HL-60 (cell line): Measurements from ENCODE around the gene CCNT2.

ENCODE experiments used
- DNase-seq, 2 experiments: peaks; one replicate each; pipeline ENCODE4 v3.0.0-alpha.2; 2010 to 2020; ENCODE audit warnings: low read depth in 1 of 2, low spot score in 1 of 2
- H3K27ac ChIP-seq: fragments of 250-450 bp; sonication (Bioruptor Pico); replicated peaks from 2 replicates; pipeline ENCODE4 v1.5.1; 2020; ENCODE audit warnings: mild to moderate bottlenecking, moderate library complexity
- H3K27me3 ChIP-seq: fragments of 250-450 bp; sonication (Bioruptor Pico); 2 replicates; pipeline ENCODE4 v1.5.1; 2021; ENCODE audit warnings: mild to moderate bottlenecking, moderate library complexity; ENCODE audit not compliant: insufficient read depth, poor library complexity, severe bottlenecking
- H3K4me3 ChIP-seq: replicated peaks from 2 replicates; pipeline ENCODE4 v1.5.1; 2011; ENCODE audit warnings: mild to moderate bottlenecking, control low read depth, low read length; ENCODE audit not compliant: insufficient read depth
- GABPA ChIP-seq: IDR thresholded peaks from 2 replicates; pipeline ENCODE4 v1.6.1; 2012; ENCODE audit warnings: low read depth
- POLR2AphosphoS5 ChIP-seq: IDR thresholded peaks from 2 replicates; pipeline ENCODE4 v1.6.1; 2012; ENCODE audit warnings: low read depth
- SPI1 ChIP-seq: IDR thresholded peaks from 2 replicates; pipeline ENCODE4 v1.6.1; 2012; ENCODE audit warnings: low read depth, mild to moderate bottlenecking, borderline replicate concordance
- TF ChIP-seq, protein P1 (sequence below): IDR thresholded peaks from one replicate; pipeline ENCODE4 v1.5.1; 2011; ENCODE audit warnings: low read length, control low read depth, inconsistent platforms; ENCODE audit not compliant: insufficient read depth
- TF ChIP-seq, protein P2 (sequence below): IDR thresholded peaks from 2 replicates; pipeline ENCODE4 v1.6.1; 2012; ENCODE audit warnings: low read depth; ENCODE audit not compliant: insufficient replicate concordance

The CCNT2 gene

DNA sequence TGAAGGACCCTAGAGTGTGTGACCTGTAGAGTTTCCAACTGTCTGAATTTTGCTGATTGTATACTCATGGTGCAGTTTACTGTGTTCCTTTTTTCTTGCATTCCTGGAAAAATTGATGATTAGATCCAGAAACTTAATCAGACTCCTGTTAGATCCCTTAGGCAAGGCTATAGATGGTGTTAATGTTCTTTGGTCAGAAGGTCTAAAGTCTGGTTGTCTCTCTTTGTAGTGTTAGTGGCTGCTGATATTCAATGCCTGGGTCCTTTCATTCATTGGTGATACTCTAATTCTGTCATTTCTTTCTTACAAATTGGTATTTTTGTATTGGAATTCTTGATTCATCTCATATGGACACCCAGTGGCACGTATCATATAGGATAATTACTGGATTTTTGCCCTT, 6.3 kb downstream of the CCNT2 start:
- DNase-seq, result no peak
- Histone ChIP-seq H3K27me3 (no peaks in the 10 kb centered on the region), H3K27ac (no peak overlapping the region), H3K4me3 (no peak overlapping the region)
- TF ChIP-seq GABPA (no peak), SPI1 (no peak), POLR2AphosphoS5 (no peak)
- TF ChIP-seq, protein P1, sequence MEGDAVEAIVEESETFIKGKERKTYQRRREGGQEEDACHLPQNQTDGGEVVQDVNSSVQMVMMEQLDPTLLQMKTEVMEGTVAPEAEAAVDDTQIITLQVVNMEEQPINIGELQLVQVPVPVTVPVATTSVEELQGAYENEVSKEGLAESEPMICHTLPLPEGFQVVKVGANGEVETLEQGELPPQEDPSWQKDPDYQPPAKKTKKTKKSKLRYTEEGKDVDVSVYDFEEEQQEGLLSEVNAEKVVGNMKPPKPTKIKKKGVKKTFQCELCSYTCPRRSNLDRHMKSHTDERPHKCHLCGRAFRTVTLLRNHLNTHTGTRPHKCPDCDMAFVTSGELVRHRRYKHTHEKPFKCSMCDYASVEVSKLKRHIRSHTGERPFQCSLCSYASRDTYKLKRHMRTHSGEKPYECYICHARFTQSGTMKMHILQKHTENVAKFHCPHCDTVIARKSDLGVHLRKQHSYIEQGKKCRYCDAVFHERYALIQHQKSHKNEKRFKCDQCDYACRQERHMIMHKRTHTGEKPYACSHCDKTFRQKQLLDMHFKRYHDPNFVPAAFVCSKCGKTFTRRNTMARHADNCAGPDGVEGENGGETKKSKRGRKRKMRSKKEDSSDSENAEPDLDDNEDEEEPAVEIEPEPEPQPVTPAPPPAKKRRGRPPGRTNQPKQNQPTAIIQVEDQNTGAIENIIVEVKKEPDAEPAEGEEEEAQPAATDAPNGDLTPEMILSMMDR, result no peak
- TF ChIP-seq, protein P2, sequence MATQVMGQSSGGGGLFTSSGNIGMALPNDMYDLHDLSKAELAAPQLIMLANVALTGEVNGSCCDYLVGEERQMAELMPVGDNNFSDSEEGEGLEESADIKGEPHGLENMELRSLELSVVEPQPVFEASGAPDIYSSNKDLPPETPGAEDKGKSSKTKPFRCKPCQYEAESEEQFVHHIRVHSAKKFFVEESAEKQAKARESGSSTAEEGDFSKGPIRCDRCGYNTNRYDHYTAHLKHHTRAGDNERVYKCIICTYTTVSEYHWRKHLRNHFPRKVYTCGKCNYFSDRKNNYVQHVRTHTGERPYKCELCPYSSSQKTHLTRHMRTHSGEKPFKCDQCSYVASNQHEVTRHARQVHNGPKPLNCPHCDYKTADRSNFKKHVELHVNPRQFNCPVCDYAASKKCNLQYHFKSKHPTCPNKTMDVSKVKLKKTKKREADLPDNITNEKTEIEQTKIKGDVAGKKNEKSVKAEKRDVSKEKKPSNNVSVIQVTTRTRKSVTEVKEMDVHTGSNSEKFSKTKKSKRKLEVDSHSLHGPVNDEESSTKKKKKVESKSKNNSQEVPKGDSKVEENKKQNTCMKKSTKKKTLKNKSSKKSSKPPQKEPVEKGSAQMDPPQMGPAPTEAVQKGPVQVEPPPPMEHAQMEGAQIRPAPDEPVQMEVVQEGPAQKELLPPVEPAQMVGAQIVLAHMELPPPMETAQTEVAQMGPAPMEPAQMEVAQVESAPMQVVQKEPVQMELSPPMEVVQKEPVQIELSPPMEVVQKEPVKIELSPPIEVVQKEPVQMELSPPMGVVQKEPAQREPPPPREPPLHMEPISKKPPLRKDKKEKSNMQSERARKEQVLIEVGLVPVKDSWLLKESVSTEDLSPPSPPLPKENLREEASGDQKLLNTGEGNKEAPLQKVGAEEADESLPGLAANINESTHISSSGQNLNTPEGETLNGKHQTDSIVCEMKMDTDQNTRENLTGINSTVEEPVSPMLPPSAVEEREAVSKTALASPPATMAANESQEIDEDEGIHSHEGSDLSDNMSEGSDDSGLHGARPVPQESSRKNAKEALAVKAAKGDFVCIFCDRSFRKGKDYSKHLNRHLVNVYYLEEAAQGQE, result no peak

DNA sequence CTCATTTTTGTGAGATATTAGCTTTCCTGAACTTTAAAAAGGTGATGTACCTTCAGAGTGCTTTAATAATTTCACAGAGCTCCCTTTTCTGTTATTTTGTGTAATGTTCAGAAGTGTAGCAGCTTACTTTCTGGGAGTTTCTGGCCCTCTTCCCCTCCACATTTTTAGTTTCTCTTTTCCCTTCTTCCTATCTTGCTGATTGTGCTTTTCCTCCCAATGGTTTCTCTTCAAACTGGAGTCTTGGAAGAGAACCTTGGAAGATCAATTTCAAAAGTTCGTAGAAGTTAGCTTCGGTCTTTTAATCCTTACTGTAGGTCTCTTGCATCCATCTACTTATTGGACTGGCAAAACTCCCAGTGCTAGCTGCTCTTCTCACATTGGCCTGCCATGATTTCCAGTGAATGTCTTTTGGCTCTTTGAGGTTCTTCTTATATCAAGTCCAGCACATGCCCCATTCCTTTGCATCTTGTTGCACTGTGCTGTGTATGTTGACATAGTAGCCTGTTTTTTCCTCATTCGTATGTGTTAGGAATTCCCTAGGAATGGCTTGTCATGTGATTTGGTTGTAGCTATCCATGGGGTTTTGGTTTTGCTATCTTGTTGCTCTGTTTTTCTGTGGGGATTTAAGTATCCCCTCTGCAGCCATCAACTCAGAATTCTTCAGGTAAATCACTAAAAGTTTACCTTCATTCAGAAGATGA, 7.8 kb downstream of the CCNT2 start:
- no peak for DNase-seq
- Histone ChIP-seq H3K27me3 (no peaks in the 10 kb centered on the region), H3K27ac (no peak overlapping the region), H3K4me3 (no peak overlapping the region)
- no peak for TF ChIP-seq GABPA
- TF ChIP-seq, protein P1, result no peak

DNA sequence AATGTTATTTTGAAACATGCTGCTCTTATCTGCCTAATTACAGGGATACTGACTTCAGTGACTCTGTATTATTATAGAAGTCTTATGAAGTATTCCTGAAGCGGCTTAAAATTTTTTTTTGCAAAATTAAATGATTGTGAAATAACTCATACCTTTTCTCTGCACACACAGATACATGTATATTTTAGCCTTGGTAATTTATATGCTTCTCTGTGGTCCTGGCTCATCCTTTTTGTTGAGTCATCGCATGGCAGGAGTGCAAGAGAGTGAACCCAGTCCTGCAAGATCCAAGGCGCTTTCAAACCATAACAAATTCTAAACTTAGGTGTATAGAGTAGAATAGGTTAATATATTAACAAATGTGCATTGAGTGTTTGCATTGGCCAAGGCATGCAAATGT, 8.6 kb downstream of the CCNT2 start:
- DNase-seq, result no peak
- no peak for TF ChIP-seq GABPA
- no peak for TF ChIP-seq POLR2AphosphoS5
- TF ChIP-seq, protein P2, result no peak
- TF ChIP-seq, protein P1, result no peak
- TF ChIP-seq SPI1, result no peak
- no peak overlapping the region for H3K4me3 ChIP-seq
- no peak overlapping the region for H3K27ac ChIP-seq
- H3K27me3 ChIP-seq, result no peaks in the 10 kb centered on the region
